Smooth muscle cell (in vitro differentiated cells): ENCODE results near the gene FBL. TPM values are rescaled to one million over a fixed set of nuclear protein-coding genes. Genes with fewer than 3 reads are reported as not detected.
A peak's percentile ranks its signal among the peaks of the same experiment; 100 is the strongest.

Experiments
- DNase-seq: peaks from one replicate; lab custom pipeline; 2025; ENCODE audit not compliant: unreplicated experiment; lab: John Stamatoyannopoulos, UW
- H2AFZ ChIP-seq: fragments of 200-600 bp; sonication (generic); 2 replicates; pipeline ENCODE4 v1.6.0; 2016; ENCODE audit warnings: antibody characterized with exemption, low read depth, mild to moderate bottlenecking
- H3F3A ChIP-seq: fragments of 200-600 bp; sonication (generic); 2 replicates; pipeline ENCODE4 v1.6.0; 2017; ENCODE audit warnings: antibody characterized with exemption, low read depth
- H3K27ac ChIP-seq: fragments of 200-600 bp; sonication (generic); 2 replicates; pipeline ENCODE4 v1.5.1; 2016; ENCODE audit warnings: low read depth, mild to moderate bottlenecking
- H3K27me3 ChIP-seq: fragments of 200-600 bp; sonication (generic); 2 replicates; pipeline ENCODE4 v1.6.1; 2016; ENCODE audit warnings: low read depth, mild to moderate bottlenecking
- H3K36me3 ChIP-seq: fragments of 200-600 bp; sonication (generic); 2 replicates; pipeline ENCODE4 v1.5.1; 2016; ENCODE audit warnings: low read depth
- H3K4me1 ChIP-seq: fragments of 200-600 bp; sonication (generic); 2 replicates; pipeline ENCODE4 v1.5.1; 2016; ENCODE audit warnings: low read depth
- H3K4me2 ChIP-seq: fragments of 200-600 bp; sonication (generic); 2 replicates; pipeline ENCODE4 v1.6.0; 2016; ENCODE audit warnings: mild to moderate bottlenecking
- H3K4me3 ChIP-seq: fragments of 200-600 bp; sonication (generic); 2 replicates; pipeline ENCODE4 v1.5.1; 2016; ENCODE audit warnings: mild to moderate bottlenecking
- H3K79me2 ChIP-seq: fragments of 200-600 bp; sonication (generic); 2 replicates; pipeline ENCODE4 v1.6.0; 2016; ENCODE audit warnings: low read depth, mild to moderate bottlenecking
- H3K9ac ChIP-seq: fragments of 200-600 bp; sonication (generic); 2 replicates; pipeline ENCODE4 v1.6.0; 2016; ENCODE audit warnings: low read depth
- H3K9me3 ChIP-seq: fragments of 200-600 bp; sonication (generic); replicated peaks from 2 replicates; pipeline ENCODE4 v1.5.1; 2016; ENCODE audit warnings: low read depth
- H4K20me1 ChIP-seq: fragments of 200-600 bp; sonication (generic); 2 replicates; pipeline ENCODE4 v1.6.0; 2016; ENCODE audit warnings: low read depth
- CTCF ChIP-seq: fragments of 200-600 bp; sonication (generic); IDR thresholded peaks from 2 replicates; pipeline ENCODE4 v1.5.1; 2017; ENCODE audit warnings: borderline replicate concordance, mild to moderate bottlenecking, antibody characterized with exemption; ENCODE audit not compliant: insufficient read depth, poor library complexity, severe bottlenecking
- WGBS: methylation state at CpG from one replicate; pipeline ENCODE4 v1.1.7; 2016; ENCODE audit warnings: low lambda C conversion rate; 5-methylcytosine and 5-hydroxymethylcytosine counted together
- polyA plus RNA-seq: library from polyadenylated mRNA; unstranded; fragments of >200 nt; fragmentation: Nextera tagmentation; extraction: Ambion mirVana; gene quantifications from 2 replicates; pipeline ENCODE4 v1.2.1, GENCODE V29; 2016
- total RNA-seq: library from RNA; depleted of rRNA; stranded (reverse); fragments of >200 nt; gene quantifications from 2 replicates; pipeline ENCODE4 v1.2.3, GENCODE V29; 2014

The FBL gene
- total and polyA plus RNA-seq, 2 experiments from 2014 or later: 116 to 124 TPM

GRCh38 chr19:39796000-39796498 is 50.1 kb downstream of the FBL start:
- DNase-seq: no peak
- no peaks in the 10 kb centered on the region for H3K36me3 ChIP-seq
- no peak for TF ChIP-seq CTCF
- no peak overlapping the region for H3K27ac ChIP-seq
- no peak overlapping the region for H2AFZ ChIP-seq
- no peak overlapping the region for H3K4me2 ChIP-seq
- 44% methylated on average over 2 of the region's 2 CpGs for WGBS
- H4K20me1 ChIP-seq: no peaks in the 10 kb centered on the region
- H3K9ac ChIP-seq: no peak overlapping the region
- no peaks in the 10 kb centered on the region for H3K9me3 ChIP-seq
- no peak overlapping the region for H3K4me3 ChIP-seq
- no peaks in the 10 kb centered on the region for H3K79me2 ChIP-seq
- H3F3A ChIP-seq: no peaks in the 10 kb centered on the region
- no peaks in the 10 kb centered on the region for H3K4me1 ChIP-seq
- H3K27me3 ChIP-seq: peaks cover 4% of the 10 kb centered on the region

- no peak for DNase-seq
- TF ChIP-seq CTCF: no peak
- Histone ChIP-seq H3K4me3 (no peak overlapping the region), H2AFZ (no peak overlapping the region), H3K36me3 (no peaks in the 10 kb centered on the region), H3K9ac (no peak overlapping the region), H3K79me2 (no peaks in the 10 kb centered on the region), H3F3A (no peaks in the 10 kb centered on the region), H3K4me2 (no peak overlapping the region), H3K27me3 (peaks cover 4% of the 10 kb centered on the region), H3K4me1 (no peaks in the 10 kb centered on the region), H3K9me3 (no peaks in the 10 kb centered on the region), H3K27ac (no peak overlapping the region), H4K20me1 (no peaks in the 10 kb centered on the region)
- 82% methylated on average over 5 of the region's 5 CpGs for WGBS
Observed at GRCh38 chr19:39795001-39795400, 51.2 kb downstream of the FBL start.

- no peaks in the 10 kb centered on the region for H3K36me3 ChIP-seq
- H3K4me3 ChIP-seq: peak overlapping the region; percentile 56
- H3K27ac ChIP-seq: no peak overlapping the region
- H3K79me2 ChIP-seq: no peaks in the 10 kb centered on the region
- H3K4me1 ChIP-seq: no peaks in the 10 kb centered on the region
- peak overlapping the region; percentile 85 for H3K4me2 ChIP-seq
- H4K20me1 ChIP-seq: no peaks in the 10 kb centered on the region
- no peak overlapping the region for H3K9ac ChIP-seq
- DNase-seq: peak; percentile 57
- no peaks in the 10 kb centered on the region for H3K9me3 ChIP-seq
- peaks cover 4% of the 10 kb centered on the region for H3K27me3 ChIP-seq
- WGBS: 1% methylated on average over 17 of the region's 17 CpGs
- TF ChIP-seq CTCF: peak; percentile 90
- peak overlapping the region; percentile 78 for H2AFZ ChIP-seq
- H3F3A ChIP-seq: no peaks in the 10 kb centered on the region
Observed at GRCh38 chr19:39792999-39793546, 53.1 kb downstream of the FBL start.

- Histone ChIP-seq H2AFZ (no peak overlapping the region), H3K27ac (no peak overlapping the region), H3K27me3 (no peaks in the 10 kb centered on the region), H3K4me2 (no peak overlapping the region), H4K20me1 (no peaks in the 10 kb centered on the region), H3K4me3 (no peak overlapping the region), H3K36me3 (no peaks in the 10 kb centered on the region), H3K9me3 (no peaks in the 10 kb centered on the region), H3F3A (no peaks in the 10 kb centered on the region), H3K4me1 (no peaks in the 10 kb centered on the region), H3K79me2 (no peaks in the 10 kb centered on the region), H3K9ac (no peak overlapping the region)
- DNase-seq: no peak
- no peak for TF ChIP-seq CTCF
Observed at GRCh38 chr19:39788244-39788643, 57.9 kb downstream of the FBL start.
